Sigmoid colon (tissue), 7 donors: Measurements from ENCODE around the gene BBX. TPM values are rescaled to one million over a fixed set of nuclear protein-coding genes. Genes with fewer than 3 reads are reported as not detected.

ENCODE experiments used
- DNase-seq: peaks from one replicate; pipeline ENCODE4 v3.0.0-alpha.2; 2019
- H3K27ac ChIP-seq, 4 donors: fragments of 200-600 bp; sonication (generic); one replicate each; pipeline ENCODE4 v1.5.1; 2016 to 2019; ENCODE audit warnings: mild to moderate bottlenecking in 1 of 4
- H3K27me3 ChIP-seq, 3 donors: fragments of 200-600 bp; sonication (generic); one replicate each; pipeline ENCODE4 v1.5.1; 2019; ENCODE audit warnings: mild to moderate bottlenecking in 1 of 3
- H3K36me3 ChIP-seq, 4 donors: fragments of 200-600 bp; sonication (generic); one replicate each; pipeline ENCODE4 v1.5.1; 2016 to 2019
- H3K4me1 ChIP-seq, 4 donors: fragments of 200-600 bp; sonication (generic); one replicate each; pipeline ENCODE4 v1.5.1; 2017 to 2019
- H3K4me3 ChIP-seq, 4 donors: fragments of 200-600 bp; sonication (generic); one replicate each; pipeline ENCODE4 v1.5.1; 2017 to 2019; ENCODE audit warnings: mild to moderate bottlenecking in 2 of 4, moderate library complexity in 1 of 4
- H3K9me3 ChIP-seq, 4 donors: fragments of 200-600 bp in 3 of 4; sonication (generic) in 3 of 4; one replicate each; pipeline versions ENCODE4 v1.5.1 to v1.6.1; 2013 to 2019
- EP300 ChIP-seq, 4 donors: sonication (generic); formaldehyde crosslinking; IDR thresholded peaks; one replicate each; pipeline ENCODE4 v1.6.1; 2017; ENCODE audit warnings: antibody characterized with exemption in 4 of 4
- POLR2A ChIP-seq, 2 donors: fragments of 450-650 bp; IDR thresholded peaks; one replicate each; pipeline ENCODE4 v1.6.1; 2016; ENCODE audit warnings: antibody characterized with exemption in 2 of 2, mild to moderate bottlenecking in 2 of 2, moderate library complexity in 2 of 2
- POLR2AphosphoS5 ChIP-seq, 4 donors: sonication (generic); formaldehyde crosslinking; IDR thresholded peaks; one replicate each; pipeline ENCODE4 v1.6.1; 2017; ENCODE audit warnings: antibody characterized with exemption in 4 of 4
- WGBS, 2 donors: extraction: QIAGEN DNeasy Blood & Tissue Kit; methylation state at CpG; one replicate each; pipeline ENCODE4 v1.1.7; 2013; 5-methylcytosine and 5-hydroxymethylcytosine counted together
- intact Hi-C: fragments of 100-400 bp; cut with DNase I; formaldehyde crosslinking; loops from one replicate; pipeline ENCODE4 v1.15.1; 2023
- polyA plus RNA-seq, 3 donors: library from polyadenylated mRNA; stranded (reverse); fragments of 200-250 nt; gene quantifications; one replicate each; pipeline ENCODE4 v1.2.3, GENCODE V29; 2013
- total RNA-seq, 4 donors: library from RNA; depleted of rRNA; stranded (reverse); fragments of >200 nt; gene quantifications; one replicate each; pipeline ENCODE4 v1.1.0, GENCODE V29; 2016
- TF ChIP-seq, protein P1 (sequence below), 4 experiments: fragments of 450-650 bp in 3 of 4; fragments of 200-600 bp in 1 of 4; IDR thresholded peaks; one replicate each; pipeline ENCODE4 v1.5.1; 2016 to 2019; ENCODE audit warnings: antibody characterized with exemption in 4 of 4, mild to moderate bottlenecking in 3 of 4, moderate library complexity in 2 of 4
- donor health status: healthy with polysubstance abuse.
- donor health status: Bipolar disorder and iron deficiency.
- donor health status: healthy.

Gene BBX
- total and polyA plus RNA-seq, 7 donors = 3.0 to 93.3 (median 71.1) TPM

DNA sequence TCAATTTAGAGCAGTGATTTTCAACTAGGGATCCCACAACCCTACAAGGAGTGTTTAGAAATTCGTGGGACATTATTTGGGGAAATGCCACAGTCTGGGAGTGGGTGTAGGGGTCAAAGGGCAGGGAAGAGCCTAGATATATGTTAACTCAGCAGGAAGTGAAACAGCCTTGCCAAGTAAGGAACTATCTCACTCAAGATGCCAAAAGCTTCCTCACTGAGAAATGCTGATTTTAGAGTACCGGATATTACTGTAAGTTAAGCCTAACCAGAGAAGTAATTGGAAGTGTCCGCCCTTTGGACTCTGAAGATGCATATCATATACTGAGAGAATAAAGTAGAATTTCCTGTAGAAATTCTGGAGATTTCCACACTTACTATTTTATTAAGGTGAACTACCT is 158.6 kb downstream of the BBX start:
- peaks cover 0 to 47% (median 25%) of the 10 kb centered on the region in 4 donors for H3K4me1 ChIP-seq
- 24 to 70% methylated on average over 3 of the region's 3 CpGs for WGBS, 2 donors
- no peaks in the 10 kb centered on the region for H3K36me3 ChIP-seq
- H3K9me3 ChIP-seq = no peaks in the 10 kb centered on the region
- H3K27ac ChIP-seq = no peak overlapping the region
- no peak for DNase-seq
- TF ChIP-seq, protein P1, sequence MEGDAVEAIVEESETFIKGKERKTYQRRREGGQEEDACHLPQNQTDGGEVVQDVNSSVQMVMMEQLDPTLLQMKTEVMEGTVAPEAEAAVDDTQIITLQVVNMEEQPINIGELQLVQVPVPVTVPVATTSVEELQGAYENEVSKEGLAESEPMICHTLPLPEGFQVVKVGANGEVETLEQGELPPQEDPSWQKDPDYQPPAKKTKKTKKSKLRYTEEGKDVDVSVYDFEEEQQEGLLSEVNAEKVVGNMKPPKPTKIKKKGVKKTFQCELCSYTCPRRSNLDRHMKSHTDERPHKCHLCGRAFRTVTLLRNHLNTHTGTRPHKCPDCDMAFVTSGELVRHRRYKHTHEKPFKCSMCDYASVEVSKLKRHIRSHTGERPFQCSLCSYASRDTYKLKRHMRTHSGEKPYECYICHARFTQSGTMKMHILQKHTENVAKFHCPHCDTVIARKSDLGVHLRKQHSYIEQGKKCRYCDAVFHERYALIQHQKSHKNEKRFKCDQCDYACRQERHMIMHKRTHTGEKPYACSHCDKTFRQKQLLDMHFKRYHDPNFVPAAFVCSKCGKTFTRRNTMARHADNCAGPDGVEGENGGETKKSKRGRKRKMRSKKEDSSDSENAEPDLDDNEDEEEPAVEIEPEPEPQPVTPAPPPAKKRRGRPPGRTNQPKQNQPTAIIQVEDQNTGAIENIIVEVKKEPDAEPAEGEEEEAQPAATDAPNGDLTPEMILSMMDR (IDR thresholded peaks at IDR 0.05) = no peak
- TF ChIP-seq POLR2AphosphoS5 (IDR thresholded peaks at IDR 0.05) (no peak), EP300 (IDR thresholded peaks at IDR 0.05) (no peak), POLR2A (IDR thresholded peaks at IDR 0.05) (no peak)
- no peak overlapping the region for H3K4me3 ChIP-seq
- H3K27me3 ChIP-seq = no peaks in the 10 kb centered on the region
- intact Hi-C loops = no loop called here

DNA sequence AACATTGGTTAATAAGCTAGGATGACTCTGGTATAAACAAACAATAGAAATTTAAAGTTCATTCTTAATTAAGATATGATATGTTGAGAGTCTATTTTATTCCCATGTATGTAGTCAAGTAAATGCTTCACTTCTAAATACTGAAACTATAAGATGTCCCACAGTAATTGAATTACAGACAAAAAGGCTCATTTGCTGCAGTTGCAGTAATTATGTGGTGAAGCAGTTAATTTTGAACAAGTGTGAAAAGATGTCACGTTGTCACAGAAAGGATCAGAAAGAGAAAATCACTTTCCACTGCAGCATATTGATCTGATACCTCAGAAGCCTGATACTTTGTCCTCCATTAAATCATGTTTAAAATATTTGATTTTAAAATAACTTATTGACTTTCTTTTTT is 159.8 kb downstream of the BBX start:
- no peak overlapping the region for H3K4me3 ChIP-seq

DNA sequence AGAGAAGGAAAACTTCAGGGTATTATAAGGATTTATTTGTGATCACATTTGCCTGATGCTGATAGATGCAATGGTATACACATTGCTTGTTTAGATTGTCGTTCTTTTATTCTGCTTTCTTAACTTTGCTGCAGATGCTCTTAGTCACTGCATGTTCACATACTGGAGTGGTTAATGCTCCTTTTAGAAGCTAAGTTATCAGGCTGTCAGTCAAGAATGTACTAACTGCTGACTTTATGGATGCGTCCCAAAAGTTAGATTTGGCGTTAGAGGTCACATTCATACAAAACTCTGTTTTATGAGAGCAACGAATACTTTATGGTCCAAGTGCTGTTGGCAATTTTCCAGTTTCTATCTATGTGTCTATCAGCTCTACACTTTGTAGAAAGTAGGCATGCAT is 160.7 kb downstream of the BBX start:
- intact Hi-C loops = no loop called here
- Histone ChIP-seq H3K27me3 (no peaks in the 10 kb centered on the region), H3K27ac (no peak overlapping the region), H3K36me3 (no peaks in the 10 kb centered on the region), H3K4me1 (peaks cover 0 to 40% (median 23%) of the 10 kb centered on the region in 4 donors), H3K4me3 (no peak overlapping the region), H3K9me3 (no peaks in the 10 kb centered on the region)
- DNase-seq = no peak
- 22 to 65% methylated on average over 4 of the region's 4 CpGs for WGBS, 2 donors
- no peak for TF ChIP-seq POLR2A (IDR thresholded peaks at IDR 0.05)
- TF ChIP-seq, protein P1 (IDR thresholded peaks at IDR 0.05) = no peak
- no peak for TF ChIP-seq EP300 (IDR thresholded peaks at IDR 0.05)
- TF ChIP-seq POLR2AphosphoS5 (IDR thresholded peaks at IDR 0.05) = peak in 1 of 4 donors; percentile 24

More for the DNA sequence above, 159.8 kb downstream of the BBX start:
- 89 to 90% methylated on average over 1 of the region's 1 CpG for WGBS, 2 donors
- Histone ChIP-seq H3K9me3 (no peaks in the 10 kb centered on the region), H3K36me3 (no peaks in the 10 kb centered on the region), H3K4me1 (peaks cover 0 to 40% (median 23%) of the 10 kb centered on the region in 4 donors), H3K27me3 (no peaks in the 10 kb centered on the region), H3K27ac (no peak overlapping the region)
- intact Hi-C loops = no loop called here
- no peak for DNase-seq
- TF ChIP-seq POLR2A (IDR thresholded peaks at IDR 0.05) (no peak), EP300 (IDR thresholded peaks at IDR 0.05) (no peak), POLR2AphosphoS5 (IDR thresholded peaks at IDR 0.05) (no peak)
- TF ChIP-seq, protein P1 (IDR thresholded peaks at IDR 0.05) = no peak

DNA sequence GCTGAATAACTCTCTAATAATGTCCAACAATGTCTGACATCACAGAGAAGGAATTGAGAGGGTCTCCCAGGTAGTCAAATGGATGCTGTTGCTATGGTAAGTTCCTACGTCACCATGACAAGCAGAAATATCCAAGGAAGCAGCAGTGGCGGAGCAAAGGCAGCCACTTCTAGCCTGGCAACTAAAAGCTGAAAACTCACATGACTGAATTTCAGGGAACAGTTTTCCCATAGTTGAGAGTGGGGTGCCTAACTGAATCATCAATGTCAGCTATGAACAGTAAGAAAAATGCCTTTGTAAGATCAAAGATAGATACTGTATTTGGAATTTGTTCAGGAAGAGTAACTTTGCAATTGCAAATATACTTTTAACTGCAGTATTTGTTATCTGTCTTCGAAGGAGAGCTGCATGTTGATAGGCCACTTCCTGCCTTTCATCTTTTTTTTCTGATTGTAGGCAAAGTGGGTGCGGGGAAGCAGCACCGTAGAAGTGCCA is 161.7 kb downstream of the BBX start:
- Histone ChIP-seq H3K4me3 (no peak overlapping the region), H3K27me3 (no peaks in the 10 kb centered on the region), H3K27ac (no peak overlapping the region), H3K4me1 (peaks cover 0 to 40% (median 22%) of the 10 kb centered on the region in 4 donors), H3K36me3 (no peaks in the 10 kb centered on the region), H3K9me3 (no peaks in the 10 kb centered on the region)
- intact Hi-C loops = no loop called here
- no peak for TF ChIP-seq POLR2AphosphoS5 (IDR thresholded peaks at IDR 0.05)
- TF ChIP-seq, protein P1 (IDR thresholded peaks at IDR 0.05) = no peak
- TF ChIP-seq EP300 (IDR thresholded peaks at IDR 0.05) = no peak
- TF ChIP-seq POLR2A (IDR thresholded peaks at IDR 0.05) = no peak
- 47 to 57% methylated on average over 5 of the region's 5 CpGs for WGBS, 2 donors
- no peak for DNase-seq

DNA sequence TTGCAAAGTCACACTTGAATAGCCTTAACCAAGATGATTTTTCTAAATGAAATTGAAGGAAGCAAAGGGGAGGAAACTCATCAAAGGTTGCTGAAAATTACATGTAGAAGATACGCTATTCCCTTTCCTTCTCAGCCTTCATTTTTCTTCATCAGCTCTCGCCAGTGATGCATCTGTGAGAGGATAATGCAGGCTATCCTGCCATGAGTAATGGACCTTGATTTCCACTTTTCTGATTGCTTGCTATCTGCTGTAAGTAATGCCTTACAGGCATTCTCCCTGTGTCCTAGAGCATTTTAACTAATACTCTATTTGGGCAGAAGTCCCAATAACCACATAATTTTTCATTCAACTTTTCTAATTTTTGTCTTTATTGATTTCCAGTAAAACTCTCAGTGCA is 162.6 kb downstream of the BBX start:
- TF ChIP-seq POLR2AphosphoS5 (IDR thresholded peaks at IDR 0.05) = no peak
- Histone ChIP-seq H3K9me3 (no peaks in the 10 kb centered on the region), H3K4me3 (no peak overlapping the region), H3K27ac (no peak overlapping the region), H3K27me3 (no peaks in the 10 kb centered on the region), H3K4me1 (peaks cover 0 to 33% (median 16%) of the 10 kb centered on the region in 4 donors), H3K36me3 (no peaks in the 10 kb centered on the region)
- intact Hi-C loops = no loop called here
- no peak for DNase-seq
- WGBS, 2 donors = 87 to 95% methylated on average over 2 of the region's 2 CpGs
